Fibroblast of lung (primary cell): ENCODE results near the gene ADGRD2. TPM values are rescaled to one million over a fixed set of nuclear protein-coding genes. Genes with fewer than 3 reads are reported as not detected.

Source experiments
- DNase-seq, 2 donors: peaks; one replicate each; pipeline versions ENCODE4 v3.0.0 to v3.0.0-alpha.2; 2010; ENCODE audit warnings: low read depth in 2 of 2
- H2AFZ ChIP-seq: 2 replicates; pipeline ENCODE4 v1.5.1; 2012; ENCODE audit warnings: low read length, control low read depth, inconsistent platforms
- H3K27ac ChIP-seq: 2 replicates; pipeline ENCODE4 v1.5.1; 2011; ENCODE audit warnings: low read length, control low read depth; ENCODE audit not compliant: insufficient read depth
- H3K27me3 ChIP-seq: 2 replicates; pipeline ENCODE4 v1.5.1; 2011; ENCODE audit warnings: mild to moderate bottlenecking, low read length; ENCODE audit not compliant: control insufficient read depth, insufficient read depth
- H3K36me3 ChIP-seq: 2 replicates; pipeline ENCODE4 v1.5.1; 2011; ENCODE audit warnings: low read length; ENCODE audit not compliant: control insufficient read depth, insufficient read depth
- H3K4me1 ChIP-seq: 2 replicates; pipeline ENCODE4 v1.5.1; 2011; ENCODE audit warnings: low read length; ENCODE audit not compliant: control insufficient read depth, insufficient read depth; ENCODE audit errors: extremely low read depth
- H3K4me2 ChIP-seq: 2 replicates; pipeline ENCODE4 v1.5.1; 2011; ENCODE audit warnings: low read length, control low read depth; ENCODE audit not compliant: insufficient read depth; ENCODE audit errors: extremely low read depth
- H3K4me3 ChIP-seq, 4 experiments: fragments of 200-600 bp in 1 of 4; sonication (generic) in 1 of 4; replicated peaks in 1 of 4; 2 replicates each; pipeline ENCODE4 v1.5.1; 2011 to 2016; ENCODE audit warnings: low read length in 4 of 4, low read depth in 3 of 4, mild to moderate bottlenecking in 3 of 4, control low read depth in 2 of 4, inconsistent platforms in 1 of 4, mixed read lengths in 1 of 4; ENCODE audit not compliant: insufficient read depth in 1 of 4; ENCODE audit errors: control extremely low read depth in 1 of 4
- H3K79me2 ChIP-seq: 2 replicates; pipeline ENCODE4 v1.5.1; 2012; ENCODE audit warnings: mild to moderate bottlenecking, low read length, inconsistent platforms; ENCODE audit not compliant: control insufficient read depth, insufficient read depth
- H3K9ac ChIP-seq: 2 replicates; pipeline ENCODE4 v1.5.1; 2011; ENCODE audit warnings: mild to moderate bottlenecking, low read length, control low read depth; ENCODE audit not compliant: insufficient read depth
- H3K9me3 ChIP-seq: 2 replicates; pipeline ENCODE4 v1.5.1; 2012; ENCODE audit warnings: low read depth, low read length; ENCODE audit not compliant: control insufficient read depth, insufficient read depth
- H4K20me1 ChIP-seq: 2 replicates; pipeline ENCODE4 v1.5.1; 2011; ENCODE audit warnings: low read length; ENCODE audit not compliant: control insufficient read depth, insufficient read depth; ENCODE audit errors: extremely low read depth
- CTCF ChIP-seq, 2 donors: IDR thresholded peaks in 1 of 2; conservative IDR thresholded peaks in 1 of 2; 1 replicate in 1 of 2; 2 replicates in 1 of 2; pipeline ENCODE4 v1.5.1; 2011 to 2012; ENCODE audit warnings: low read length in 2 of 2, control low read depth in 1 of 2, inconsistent platforms in 1 of 2, low read depth in 1 of 2, mild to moderate bottlenecking in 1 of 2
- EZH2 ChIP-seq: IDR thresholded peaks from 2 replicates; pipeline ENCODE4 v1.5.1; 2012; ENCODE audit warnings: low read length, control low read depth, mild to moderate bottlenecking; ENCODE audit errors: missing control alignments
- polyA plus RNA-seq, 2 donors: library from polyadenylated mRNA; depleted of rRNA in 1 of 2; stranded (reverse) in 1 of 2; unstranded in 1 of 2; fragments of >200 nt; gene quantifications; 2 replicates each; pipeline ENCODE4 v1.2.1, GENCODE V29; 2011 to 2012; ENCODE audit warnings: missing spikeins in 1 of 2
- total RNA-seq: library from RNA; depleted of rRNA; stranded (reverse); fragments of >200 nt; gene quantifications from 2 replicates; pipeline ENCODE4 v1.2.1, GENCODE V29; 2014

Gene ADGRD2
- total and polyA plus RNA-seq, 2 donors (not counting 1 experiment from before 2014, with no cell fraction given), result not detected

GRCh38 chr9:124472770-124473169 lies 22.5 kb downstream of the ADGRD2 start:
- no peak for DNase-seq
- no peak for TF ChIP-seq EZH2
- no peak for TF ChIP-seq CTCF (conservative IDR thresholded peaks at IDR 0.05 in 1 of 2, IDR thresholded peaks at IDR 0.05 in 1 of 2; ENCODE audit: low read depth in 1 of 2, low read length in 2 of 2)
- no peak overlapping the region for H2AFZ ChIP-seq
- no peaks in the 10 kb centered on the region for H3K79me2 ChIP-seq
- no peaks in the 10 kb centered on the region for H3K36me3 ChIP-seq
- no peaks in the 10 kb centered on the region for H3K9me3 ChIP-seq
- no peak overlapping the region for H3K4me3 ChIP-seq
- no peak overlapping the region for H3K27ac ChIP-seq
- H3K27me3 ChIP-seq, result peaks cover 6% of the 10 kb centered on the region
- H3K4me2 ChIP-seq, result no peak overlapping the region
- H3K9ac ChIP-seq, result no peak overlapping the region
- no peaks in the 10 kb centered on the region for H3K4me1 ChIP-seq
- no peaks in the 10 kb centered on the region for H4K20me1 ChIP-seq

GRCh38 chr9:124473310-124473709 lies 23.1 kb downstream of the ADGRD2 start:
- TF ChIP-seq EZH2, result no peak
- TF ChIP-seq CTCF (conservative IDR thresholded peaks at IDR 0.05 in 1 of 2, IDR thresholded peaks at IDR 0.05 in 1 of 2; ENCODE audit: low read depth in 1 of 2, low read length in 2 of 2), result no peak
- Histone ChIP-seq H3K4me3 (no peak overlapping the region), H3K9ac (no peak overlapping the region), H3K36me3 (no peaks in the 10 kb centered on the region), H4K20me1 (no peaks in the 10 kb centered on the region), H3K27ac (no peak overlapping the region), H3K4me1 (no peaks in the 10 kb centered on the region), H3K9me3 (no peaks in the 10 kb centered on the region), H2AFZ (no peak overlapping the region), H3K27me3 (peaks cover 11% of the 10 kb centered on the region), H3K4me2 (no peak overlapping the region), H3K79me2 (no peaks in the 10 kb centered on the region)
- peak in 1 of 2 donors; percentile 37 for DNase-seq

GRCh38 chr9:124474151-124474550 lies 23.9 kb downstream of the ADGRD2 start:
- Histone ChIP-seq H3K4me1 (no peaks in the 10 kb centered on the region), H3K4me2 (no peak overlapping the region), H3K79me2 (no peaks in the 10 kb centered on the region), H3K9me3 (no peaks in the 10 kb centered on the region), H4K20me1 (no peaks in the 10 kb centered on the region), H3K4me3 (no peak overlapping the region), H3K27me3 (peaks cover 14% of the 10 kb centered on the region), H3K27ac (no peak overlapping the region), H3K9ac (no peak overlapping the region), H3K36me3 (no peaks in the 10 kb centered on the region), H2AFZ (no peak overlapping the region)
- no peak for DNase-seq
- TF ChIP-seq EZH2 (no peak), CTCF (conservative IDR thresholded peaks at IDR 0.05 in 1 of 2, IDR thresholded peaks at IDR 0.05 in 1 of 2; ENCODE audit: low read depth in 1 of 2, low read length in 2 of 2) (no peak)
